ENCODE data around the gene SANBR. TPM values are rescaled to one million over a fixed set of nuclear protein-coding genes. Genes with fewer than 3 reads are reported as not detected.
"Not testable (repeated sequence)": the region's sequence is repeated elsewhere in the genome, so short reads cannot be mapped to it uniquely, and the experiment has no call there.

Gene SANBR
- total RNA-seq, 2 experiments from 2014 or later: 8.9 to 10.2 TPM

- peaks cover 52% of the 10 kb centered on the region for H3K36me3 Mint-ChIP-seq (ENCODE audit: low read depth)
- H3K27me3 Mint-ChIP-seq (ENCODE audit: low read depth); POLR2A ChIA-PET; H3K4me1 Mint-ChIP-seq (ENCODE audit: low read depth); CTCF ChIA-PET; DNase-seq; H3K27ac Mint-ChIP-seq; ATAC-seq; H3K4me3 Mint-ChIP-seq; H3K9me3 Mint-ChIP-seq (ENCODE audit: insufficient read depth): not testable (repeated sequence)
Measured at GRCh38 chr2:61034592-61034991, 31.1 kb upstream of the SANBR start.

GRCh38 chr2:61036643-61037042 lies 29.0 kb upstream of the SANBR start:
- H3K27me3 Mint-ChIP-seq (ENCODE audit: low read depth); POLR2A ChIA-PET; CTCF ChIA-PET; H3K4me3 Mint-ChIP-seq; H3K27ac Mint-ChIP-seq; H3K4me1 Mint-ChIP-seq (ENCODE audit: low read depth); DNase-seq; ATAC-seq; H3K9me3 Mint-ChIP-seq (ENCODE audit: insufficient read depth): not testable (repeated sequence)
- peaks cover 55% of the 10 kb centered on the region for H3K36me3 Mint-ChIP-seq (ENCODE audit: low read depth)

- no peaks in the 10 kb centered on the region for H3K9me3 Mint-ChIP-seq (ENCODE audit: insufficient read depth)
- no peak overlapping the region for H3K4me3 Mint-ChIP-seq
- DNase-seq: no peak
- no peaks in the 10 kb centered on the region for H3K27me3 Mint-ChIP-seq (ENCODE audit: low read depth)
- ATAC-seq: no peak
- H3K4me1 Mint-ChIP-seq (ENCODE audit: low read depth): peaks cover 5% of the 10 kb centered on the region
- ChIA-PET CTCF (no interaction called here), POLR2A (interaction anchor here (0.6 kb wide), 1 partner anchor 74 kb away, joined by 3 read pairs; no protein-coding TSS in a partner anchor)
- no peak overlapping the region for H3K27ac Mint-ChIP-seq
- peaks cover 25% of the 10 kb centered on the region for H3K36me3 Mint-ChIP-seq (ENCODE audit: low read depth)
Measured at GRCh38 chr2:61042807-61043206, 22.9 kb upstream of the SANBR start.

GRCh38 chr2:61044636-61045035 lies 21.0 kb upstream of the SANBR start:
- Mint-ChIP-seq H3K4me3 (no peak overlapping the region), H3K9me3 (ENCODE audit: insufficient read depth) (no peaks in the 10 kb centered on the region), H3K27me3 (ENCODE audit: low read depth) (no peaks in the 10 kb centered on the region), H3K36me3 (ENCODE audit: low read depth) (peaks cover 32% of the 10 kb centered on the region), H3K4me1 (ENCODE audit: low read depth) (peaks cover 5% of the 10 kb centered on the region), H3K27ac (no peak overlapping the region)
- DNase-seq (no peak), ATAC-seq (no peak)
- POLR2A ChIA-PET: no interaction called here
- CTCF ChIA-PET: no interaction called here

DNA sequence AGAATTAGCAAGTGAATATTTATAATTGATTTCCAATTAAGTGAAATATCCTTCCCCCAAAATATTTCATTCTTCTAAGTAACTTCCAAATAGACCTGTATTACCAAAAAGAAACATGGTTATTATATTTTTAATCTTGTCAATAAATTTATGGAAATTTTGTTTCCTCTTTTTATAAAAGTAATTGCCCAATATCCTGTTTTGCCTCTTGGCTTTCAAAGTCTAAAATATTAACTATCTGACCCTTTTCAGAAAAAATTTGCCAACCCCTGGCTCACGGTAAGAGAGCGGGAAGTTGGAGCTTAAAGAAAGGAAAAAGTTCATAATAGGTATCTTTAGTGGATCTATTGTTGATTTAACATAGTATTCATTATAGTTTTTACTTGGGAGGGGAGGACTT lies 20.4 kb upstream of the SANBR start:
- H3K9me3 Mint-ChIP-seq (ENCODE audit: insufficient read depth): no peaks in the 10 kb centered on the region
- no peak overlapping the region for H3K27ac Mint-ChIP-seq
- POLR2A ChIA-PET: no interaction called here
- H3K4me1 Mint-ChIP-seq (ENCODE audit: low read depth): peaks cover 5% of the 10 kb centered on the region
- ATAC-seq (no peak), DNase-seq (no peak)
- H3K4me3 Mint-ChIP-seq: no peak overlapping the region
- peaks cover 30% of the 10 kb centered on the region for H3K36me3 Mint-ChIP-seq (ENCODE audit: low read depth)
- no peaks in the 10 kb centered on the region for H3K27me3 Mint-ChIP-seq (ENCODE audit: low read depth)
- CTCF ChIA-PET: no interaction called here

- H3K4me3 Mint-ChIP-seq: no peak overlapping the region
- no peak overlapping the region for H3K27ac Mint-ChIP-seq
- no peaks in the 10 kb centered on the region for H3K27me3 Mint-ChIP-seq (ENCODE audit: low read depth)
- POLR2A ChIA-PET: no interaction called here
- H3K4me1 Mint-ChIP-seq (ENCODE audit: low read depth): peaks cover 5% of the 10 kb centered on the region
- DNase-seq: no peak
- CTCF ChIA-PET: no interaction called here
- H3K36me3 Mint-ChIP-seq (ENCODE audit: low read depth): peaks cover 29% of the 10 kb centered on the region
- ATAC-seq: no peak
- H3K9me3 Mint-ChIP-seq (ENCODE audit: insufficient read depth): no peaks in the 10 kb centered on the region
Measured at GRCh38 chr2:61045999-61046398, 19.7 kb upstream of the SANBR start.

DNA sequence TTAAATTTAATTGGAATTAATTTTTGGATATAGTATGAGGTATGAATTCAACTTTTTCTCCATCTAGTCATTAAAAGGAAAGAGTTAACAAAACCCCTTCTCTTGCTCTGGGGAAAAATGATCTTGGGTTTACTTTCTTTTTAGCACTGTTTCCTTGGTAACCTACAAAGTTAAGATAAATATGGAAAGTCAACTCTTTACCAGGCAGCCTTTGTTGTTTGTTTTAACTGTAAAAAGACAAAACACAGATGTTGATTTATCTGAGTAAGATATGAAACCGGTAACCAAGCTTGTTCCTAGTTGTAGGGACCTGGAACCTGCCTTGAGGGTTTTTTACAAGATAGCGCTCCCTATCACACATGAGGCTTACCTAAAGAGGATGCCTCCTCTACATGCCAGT lies 10.1 kb upstream of the SANBR start:
- DNase-seq: no peak
- H3K27me3 Mint-ChIP-seq (ENCODE audit: low read depth): no peaks in the 10 kb centered on the region
- peaks cover 22% of the 10 kb centered on the region for H3K36me3 Mint-ChIP-seq (ENCODE audit: low read depth)
- peak; percentile 36 for ATAC-seq
- ChIA-PET POLR2A (no interaction called here), CTCF (no interaction called here)
- no peaks in the 10 kb centered on the region for H3K9me3 Mint-ChIP-seq (ENCODE audit: insufficient read depth)
- H3K4me3 Mint-ChIP-seq: no peak overlapping the region
- H3K27ac Mint-ChIP-seq: no peak overlapping the region
- no peaks in the 10 kb centered on the region for H3K4me1 Mint-ChIP-seq (ENCODE audit: low read depth)

DNA sequence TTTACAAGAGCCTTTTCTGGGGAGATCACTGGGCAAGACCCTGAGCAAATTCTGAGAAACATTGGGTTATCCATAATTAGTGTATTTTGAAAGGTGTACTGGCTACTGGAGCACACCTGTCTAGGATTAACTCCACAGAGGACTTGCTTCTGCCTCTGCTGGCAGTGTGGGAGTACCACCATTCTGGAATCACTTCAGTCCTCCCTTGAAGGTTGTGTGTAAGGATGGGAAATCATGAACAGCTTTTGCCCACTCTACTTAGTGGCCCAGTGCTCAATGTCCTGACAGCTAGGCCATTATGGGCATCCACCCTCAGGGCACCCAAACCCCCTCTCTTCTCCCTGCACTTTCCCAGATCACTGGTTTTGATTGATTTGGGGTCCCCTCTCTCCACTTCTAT lies 8.1 kb upstream of the SANBR start:
- Mint-ChIP-seq H3K27ac (no peak overlapping the region), H3K9me3 (ENCODE audit: insufficient read depth) (no peaks in the 10 kb centered on the region), H3K36me3 (ENCODE audit: low read depth) (peaks cover 19% of the 10 kb centered on the region), H3K4me3 (no peak overlapping the region), H3K27me3 (ENCODE audit: low read depth) (no peaks in the 10 kb centered on the region), H3K4me1 (ENCODE audit: low read depth) (no peaks in the 10 kb centered on the region)
- DNase-seq (no peak), ATAC-seq (no peak)
- POLR2A ChIA-PET: no interaction called here
- CTCF ChIA-PET: no interaction called here

- POLR2A ChIA-PET: no interaction called here
- DNase-seq (no peak), ATAC-seq (no peak)
- H3K27ac Mint-ChIP-seq: no peak overlapping the region
- no peaks in the 10 kb centered on the region for H3K27me3 Mint-ChIP-seq (ENCODE audit: low read depth)
- H3K4me1 Mint-ChIP-seq (ENCODE audit: low read depth): no peaks in the 10 kb centered on the region
- no peaks in the 10 kb centered on the region for H3K9me3 Mint-ChIP-seq (ENCODE audit: insufficient read depth)
- H3K4me3 Mint-ChIP-seq: no peak overlapping the region
- H3K36me3 Mint-ChIP-seq (ENCODE audit: low read depth): peaks cover 12% of the 10 kb centered on the region
- CTCF ChIA-PET: no interaction called here
Measured at GRCh38 chr2:61059382-61059781, 6.3 kb upstream of the SANBR start.

GRCh38 chr2:61074100-61074499 lies 8.4 kb downstream of the SANBR start:
- Mint-ChIP-seq H3K4me1 (ENCODE audit: low read depth) (no peaks in the 10 kb centered on the region), H3K9me3 (ENCODE audit: insufficient read depth) (no peaks in the 10 kb centered on the region), H3K27me3 (ENCODE audit: low read depth) (no peaks in the 10 kb centered on the region), H3K27ac (no peak overlapping the region), H3K36me3 (ENCODE audit: low read depth) (peaks cover 26% of the 10 kb centered on the region), H3K4me3 (no peak overlapping the region)
- ATAC-seq (no peak), DNase-seq (no peak)
- ChIA-PET CTCF (no interaction called here), POLR2A (no interaction called here)

- CTCF ChIA-PET: no interaction called here
- no peaks in the 10 kb centered on the region for H3K27me3 Mint-ChIP-seq (ENCODE audit: low read depth)
- H3K4me1 Mint-ChIP-seq (ENCODE audit: low read depth): no peaks in the 10 kb centered on the region
Measured at GRCh38 chr2:61085883-61086282, 20.2 kb downstream of the SANBR start.

GRCh38 chr2:61089797-61090196 lies 24.1 kb downstream of the SANBR start:
- DNase-seq (no peak), ATAC-seq (no peak)
- Mint-ChIP-seq H3K4me1 (ENCODE audit: low read depth) (no peaks in the 10 kb centered on the region), H3K36me3 (ENCODE audit: low read depth) (no peaks in the 10 kb centered on the region), H3K27ac (no peak overlapping the region), H3K4me3 (no peak overlapping the region), H3K27me3 (ENCODE audit: low read depth) (no peaks in the 10 kb centered on the region), H3K9me3 (ENCODE audit: insufficient read depth) (no peaks in the 10 kb centered on the region)
- ChIA-PET CTCF (interaction anchor here (0.6 kb wide), 1 partner anchor 311 kb away, joined by 3 read pairs; no protein-coding TSS in a partner anchor), POLR2A (interaction anchor here (0.6 kb wide), 1 partner anchor 26 kb away, joined by 3 read pairs; no protein-coding TSS in a partner anchor)

More at GRCh38 chr2:61085883-61086282, 20.2 kb downstream of the SANBR start:
- H3K36me3 Mint-ChIP-seq (ENCODE audit: low read depth): no peaks in the 10 kb centered on the region
- no peak for DNase-seq
- H3K4me3 Mint-ChIP-seq: no peak overlapping the region
- H3K27ac Mint-ChIP-seq: no peak overlapping the region
- POLR2A ChIA-PET: no interaction called here
- no peak for ATAC-seq
- no peaks in the 10 kb centered on the region for H3K9me3 Mint-ChIP-seq (ENCODE audit: insufficient read depth)

DNA sequence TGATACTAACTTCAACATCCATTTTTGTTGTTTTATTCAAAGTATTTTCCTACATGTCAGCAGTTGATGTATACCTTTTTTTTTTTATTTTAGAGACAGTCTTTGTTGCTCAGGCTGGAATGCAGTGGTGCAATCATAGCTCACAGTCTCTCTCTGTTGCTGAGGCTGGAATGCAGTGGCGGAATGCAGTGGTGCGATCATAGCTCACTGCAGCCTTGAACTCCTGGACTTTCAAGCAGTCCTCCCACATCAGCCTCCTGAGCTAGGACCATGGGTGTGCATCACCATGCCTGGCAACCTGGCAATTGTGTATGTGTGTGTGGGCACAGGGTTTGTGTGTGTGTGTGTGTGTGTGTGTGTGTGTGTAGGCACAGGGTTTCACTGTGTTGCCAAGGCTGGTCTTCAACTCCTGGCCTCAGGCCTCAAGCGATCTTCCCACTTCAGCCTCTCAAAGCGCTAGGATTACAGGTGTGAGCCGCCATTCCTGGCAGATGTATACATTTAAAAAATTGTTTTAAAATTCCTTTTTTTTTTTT lies 24.8 kb downstream of the SANBR start:
- no peak overlapping the region for H3K4me3 Mint-ChIP-seq
- no peak for DNase-seq
- ATAC-seq: no peak
- no peaks in the 10 kb centered on the region for H3K36me3 Mint-ChIP-seq (ENCODE audit: low read depth)
- ChIA-PET POLR2A (no interaction called here), CTCF (interaction anchor here (0.6 kb wide), 1 partner anchor 312 kb away, joined by 3 read pairs; no protein-coding TSS in a partner anchor)
- peaks cover under 1% of the 10 kb centered on the region for H3K4me1 Mint-ChIP-seq (ENCODE audit: low read depth)
- no peak overlapping the region for H3K27ac Mint-ChIP-seq
- H3K9me3 Mint-ChIP-seq (ENCODE audit: insufficient read depth): no peaks in the 10 kb centered on the region
- H3K27me3 Mint-ChIP-seq (ENCODE audit: low read depth): no peaks in the 10 kb centered on the region

All from activated CD8-positive, alpha-beta T cell treated with anti-CD3 and anti-CD28 coated beads, Interleukin-2, amount 10 ng/mL, durations not matched to agents 7 days and 5 days (primary cell).